ENCODE results near the gene DNAH17. TPM values are rescaled to one million over a fixed set of nuclear protein-coding genes. Genes with fewer than 3 reads are reported as not detected.

DNAH17 gene
- total RNA-seq, 1 donor from 2014 or later = 2.8 TPM

DNA sequence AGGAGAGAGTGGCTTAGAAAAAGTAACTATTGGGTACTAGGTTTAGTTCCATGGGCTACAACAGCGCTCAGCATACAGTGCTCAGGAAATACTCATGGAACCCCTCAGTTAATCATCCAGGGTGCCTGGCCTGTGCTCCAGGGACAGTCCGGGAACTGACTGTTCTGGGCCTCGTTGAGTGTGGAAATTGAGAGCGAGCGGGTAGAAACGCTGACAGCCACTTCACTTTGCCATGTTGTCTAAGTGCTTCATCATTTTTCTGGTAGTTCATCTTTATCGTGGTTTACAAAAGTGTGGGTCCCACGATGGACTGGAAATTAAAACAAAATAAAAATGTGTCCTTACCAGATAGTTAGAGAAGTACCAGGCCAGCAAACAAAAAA, 31.6 kb upstream of the DNAH17 start:
- Histone ChIP-seq H3K4me1 (no peaks in the 10 kb centered on the region), H3K27me3 (no peaks in the 10 kb centered on the region), H3K4me3 (no peak overlapping the region), H3K27ac (no peak overlapping the region), H3K36me3 (no peaks in the 10 kb centered on the region), H3K9me3 (no peaks in the 10 kb centered on the region)
- TF ChIP-seq, protein P1, sequence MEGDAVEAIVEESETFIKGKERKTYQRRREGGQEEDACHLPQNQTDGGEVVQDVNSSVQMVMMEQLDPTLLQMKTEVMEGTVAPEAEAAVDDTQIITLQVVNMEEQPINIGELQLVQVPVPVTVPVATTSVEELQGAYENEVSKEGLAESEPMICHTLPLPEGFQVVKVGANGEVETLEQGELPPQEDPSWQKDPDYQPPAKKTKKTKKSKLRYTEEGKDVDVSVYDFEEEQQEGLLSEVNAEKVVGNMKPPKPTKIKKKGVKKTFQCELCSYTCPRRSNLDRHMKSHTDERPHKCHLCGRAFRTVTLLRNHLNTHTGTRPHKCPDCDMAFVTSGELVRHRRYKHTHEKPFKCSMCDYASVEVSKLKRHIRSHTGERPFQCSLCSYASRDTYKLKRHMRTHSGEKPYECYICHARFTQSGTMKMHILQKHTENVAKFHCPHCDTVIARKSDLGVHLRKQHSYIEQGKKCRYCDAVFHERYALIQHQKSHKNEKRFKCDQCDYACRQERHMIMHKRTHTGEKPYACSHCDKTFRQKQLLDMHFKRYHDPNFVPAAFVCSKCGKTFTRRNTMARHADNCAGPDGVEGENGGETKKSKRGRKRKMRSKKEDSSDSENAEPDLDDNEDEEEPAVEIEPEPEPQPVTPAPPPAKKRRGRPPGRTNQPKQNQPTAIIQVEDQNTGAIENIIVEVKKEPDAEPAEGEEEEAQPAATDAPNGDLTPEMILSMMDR (IDR thresholded peaks at IDR 0.05) = no peak
- intact Hi-C loops (cut with DNase I) = no loop called here
- no peak for ATAC-seq
- DNase-seq = no peak

DNA sequence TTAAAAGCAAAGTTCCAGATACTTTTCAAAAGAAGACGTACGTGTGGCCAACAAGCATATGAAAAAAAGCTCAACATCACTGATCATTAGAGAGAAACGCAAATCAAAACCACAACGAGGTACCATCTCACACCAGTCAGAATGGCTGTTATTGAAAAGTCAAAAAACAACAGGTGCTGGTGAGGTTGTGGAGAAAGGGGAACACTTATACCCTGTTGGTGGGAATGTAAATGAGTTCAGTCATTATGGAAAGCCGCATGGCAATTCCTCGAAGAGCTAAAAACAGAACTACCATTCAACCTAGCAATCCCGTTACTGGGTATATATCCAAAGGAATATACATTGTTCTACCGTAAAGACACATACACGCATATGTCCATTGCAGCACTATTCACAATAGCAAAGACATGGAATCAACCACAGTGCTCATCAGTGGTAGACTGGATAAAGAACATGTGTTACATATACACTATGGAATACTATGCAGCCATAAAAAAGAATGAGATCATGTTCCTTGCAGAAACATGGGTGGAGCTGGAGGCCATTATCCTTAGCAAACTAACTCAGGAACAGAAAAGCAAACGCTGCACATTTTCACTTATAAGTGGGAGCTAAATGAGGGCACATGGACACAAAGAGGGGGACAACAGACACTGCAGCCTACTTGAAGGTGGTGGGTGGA, 31.1 kb upstream of the DNAH17 start:
- no peak overlapping the region for H3K4me3 ChIP-seq
- no peaks in the 10 kb centered on the region for H3K4me1 ChIP-seq
- H3K27me3 ChIP-seq = no peaks in the 10 kb centered on the region
- DNase-seq (no peak), ATAC-seq (no peak)
- intact Hi-C loops (cut with DNase I) = no loop called here
- H3K36me3 ChIP-seq = no peaks in the 10 kb centered on the region
- H3K27ac ChIP-seq = no peak overlapping the region
- TF ChIP-seq, protein P1 (IDR thresholded peaks at IDR 0.05) = no peak
- no peaks in the 10 kb centered on the region for H3K9me3 ChIP-seq

DNA sequence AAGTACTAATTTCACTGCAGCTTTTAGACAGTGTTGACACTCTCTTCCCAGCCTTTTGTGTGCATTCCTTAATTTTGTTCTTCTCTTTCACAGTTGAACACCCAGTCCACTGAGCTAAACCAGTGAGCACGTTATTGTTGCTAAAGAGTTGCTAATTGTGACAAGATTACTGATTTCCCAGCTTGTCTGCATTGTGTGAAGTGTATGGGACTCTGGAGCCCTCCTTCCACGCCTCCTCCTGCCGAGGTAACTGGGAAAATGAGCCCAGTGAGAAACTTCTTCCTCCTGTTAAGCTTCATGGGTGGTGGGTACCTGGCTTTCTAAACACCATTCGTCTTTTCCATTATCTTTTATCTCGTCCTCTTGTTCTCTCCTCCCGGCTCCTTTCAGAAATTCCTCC, 29.8 kb upstream of the DNAH17 start:
- TF ChIP-seq, protein P1 (IDR thresholded peaks at IDR 0.05) = no peak
- H3K4me3 ChIP-seq = no peak overlapping the region
- intact Hi-C loops (cut with DNase I) = no loop called here
- no peak overlapping the region for H3K27ac ChIP-seq
- no peaks in the 10 kb centered on the region for H3K36me3 ChIP-seq
- H3K4me1 ChIP-seq = no peaks in the 10 kb centered on the region
- no peak for DNase-seq
- no peaks in the 10 kb centered on the region for H3K9me3 ChIP-seq
- H3K27me3 ChIP-seq = no peaks in the 10 kb centered on the region
- no peak for ATAC-seq

DNA sequence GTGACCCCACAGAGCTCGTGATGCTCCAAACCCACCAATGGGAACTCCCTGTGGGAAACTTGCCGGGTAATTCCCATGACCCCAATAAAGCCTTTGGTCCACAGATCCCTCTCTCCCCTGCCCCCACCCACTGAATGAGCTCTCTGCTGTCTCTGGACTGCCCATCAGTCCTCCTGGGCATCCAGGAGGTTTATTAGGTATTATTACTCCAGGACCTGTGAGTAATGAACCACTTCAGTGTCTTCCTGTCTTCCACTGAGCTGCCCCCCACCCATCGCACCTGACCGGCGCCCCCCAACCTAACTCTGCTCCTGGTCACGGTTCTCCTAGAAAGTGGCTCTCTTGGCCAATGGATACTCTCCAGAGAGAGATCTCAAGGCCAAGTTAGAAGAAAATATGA, 28.7 kb upstream of the DNAH17 start:
- H3K27ac ChIP-seq = no peak overlapping the region
- H3K36me3 ChIP-seq = no peaks in the 10 kb centered on the region
- no peak for ATAC-seq
- H3K27me3 ChIP-seq = no peaks in the 10 kb centered on the region
- intact Hi-C loops (cut with DNase I) = no loop called here
- no peaks in the 10 kb centered on the region for H3K4me1 ChIP-seq
- TF ChIP-seq, protein P1 (IDR thresholded peaks at IDR 0.05) = no peak
- no peak overlapping the region for H3K4me3 ChIP-seq
- H3K9me3 ChIP-seq = no peaks in the 10 kb centered on the region
- DNase-seq = no peak

DNA sequence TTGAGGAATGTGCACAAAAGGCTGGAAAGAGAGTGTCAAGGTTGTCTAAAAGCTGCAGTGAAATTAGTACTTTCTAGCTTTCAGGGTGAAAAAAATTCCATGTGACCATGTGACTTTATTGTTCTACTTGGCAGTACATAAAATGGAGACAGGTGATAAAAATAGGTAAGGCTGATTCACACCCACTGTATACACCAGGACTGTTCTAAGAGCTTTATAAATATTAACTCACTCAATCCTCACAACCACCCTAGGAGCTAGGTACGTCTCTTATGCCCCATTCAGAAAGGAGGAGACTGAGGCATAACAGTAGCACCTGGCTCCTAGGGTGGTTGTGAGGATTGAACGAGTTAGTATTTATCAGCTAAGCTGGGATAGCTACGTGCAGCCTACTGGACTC, 28.2 kb upstream of the DNAH17 start:
- TF ChIP-seq, protein P1 (IDR thresholded peaks at IDR 0.05) = no peak
- Histone ChIP-seq H3K9me3 (no peaks in the 10 kb centered on the region), H3K4me1 (no peaks in the 10 kb centered on the region), H3K36me3 (no peaks in the 10 kb centered on the region), H3K27me3 (no peaks in the 10 kb centered on the region), H3K4me3 (no peak overlapping the region), H3K27ac (no peak overlapping the region)
- DNase-seq = no peak
- ATAC-seq = no peak
- intact Hi-C loops (cut with DNase I) = no loop called here

DNA sequence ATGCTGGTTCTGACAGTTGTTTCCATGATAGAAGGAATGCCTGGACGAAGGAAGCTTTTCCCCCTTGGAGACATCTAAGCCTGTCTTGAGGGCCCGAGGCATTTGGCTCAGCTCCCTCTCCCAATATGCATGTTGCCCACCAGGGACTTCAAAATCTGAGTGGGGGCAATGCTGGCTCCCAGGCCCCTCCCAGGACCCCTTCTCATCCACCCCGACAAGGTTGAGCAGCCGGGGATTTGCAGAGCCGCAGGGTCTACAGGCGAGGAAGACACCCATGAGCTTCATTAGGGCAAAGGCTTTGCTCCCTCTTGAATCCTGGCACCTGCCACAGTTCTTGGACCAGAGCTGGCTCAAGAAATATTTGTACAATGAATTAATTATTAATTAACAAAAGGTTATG, 25.1 kb upstream of the DNAH17 start:
- intact Hi-C loops (cut with DNase I) = no loop called here

More for the DNA sequence above, 25.1 kb upstream of the DNAH17 start:
- no peak for DNase-seq
- Histone ChIP-seq H3K4me1 (no peaks in the 10 kb centered on the region), H3K4me3 (no peak overlapping the region), H3K27ac (no peak overlapping the region), H3K36me3 (no peaks in the 10 kb centered on the region), H3K9me3 (no peaks in the 10 kb centered on the region), H3K27me3 (no peaks in the 10 kb centered on the region)
- ATAC-seq = no peak
- TF ChIP-seq, protein P1 (IDR thresholded peaks at IDR 0.05) = no peak
